HG02981 (cell line): ENCODE data around the gene BAX.
"Not testable (repeated sequence)": the region's sequence is repeated elsewhere in the genome, so short reads cannot be mapped to it uniquely, and the experiment has no call there.

Source experiments
- ATAC-seq: cut with Tn5 transposase; IDR thresholded peaks from one replicate; pipeline ENCODE4 v1.9.1; 2021; ENCODE audit warnings: mild to moderate bottlenecking, moderate library complexity; ENCODE audit not compliant: unreplicated experiment

The BAX gene

GRCh38 chr19:48954595-48955307, at the start of gene BAX:
Gene BAX, plus strand, starts transcription at chr19:48954875. Its CDS starts 54 bp downstream, at chr19:48954929.
- peak; percentile 74 for ATAC-seq

GRCh38 chr19:48905664-48906063, 49.0 kb upstream of the BAX start:
- ATAC-seq = no peak

GRCh38 chr19:48906324-48906723, 48.4 kb upstream of the BAX start:
- no peak for ATAC-seq

- no peak for ATAC-seq
Measured at GRCh38 chr19:48907671-48908070, 47.0 kb upstream of the BAX start.

- not testable (repeated sequence) for ATAC-seq
Measured at GRCh38 chr19:48909424-48910077, 45.1 kb upstream of the BAX start.

GRCh38 chr19:48910803-48911202, 43.9 kb upstream of the BAX start:
- no peak for ATAC-seq

GRCh38 chr19:48913114-48913889, 41.4 kb upstream of the BAX start:
- ATAC-seq = no peak

GRCh38 chr19:48914181-48914580, 40.5 kb upstream of the BAX start:
- ATAC-seq = no peak

GRCh38 chr19:48915757-48916156, 38.9 kb upstream of the BAX start:
- ATAC-seq = no peak

- ATAC-seq = no peak
Measured at GRCh38 chr19:48918071-48918470, 36.6 kb upstream of the BAX start.

GRCh38 chr19:48918801-48919247, 35.9 kb upstream of the BAX start:
- ATAC-seq = no peak

GRCh38 chr19:48919271-48919670, 35.4 kb upstream of the BAX start:
- ATAC-seq = not testable (repeated sequence)

GRCh38 chr19:48920949-48921348, 33.7 kb upstream of the BAX start:
- ATAC-seq = no peak

- ATAC-seq = no peak
Measured at GRCh38 chr19:48921721-48922500, 32.8 kb upstream of the BAX start.

GRCh38 chr19:48922548-48923490, 31.9 kb upstream of the BAX start:
- no peak for ATAC-seq

- ATAC-seq = no peak
Measured at GRCh38 chr19:48925240-48925843, 29.3 kb upstream of the BAX start.

- ATAC-seq = not testable (repeated sequence)
Measured at GRCh38 chr19:48925890-48926289, 28.8 kb upstream of the BAX start.

- no peak for ATAC-seq
Measured at GRCh38 chr19:48926909-48927308, 27.8 kb upstream of the BAX start.

- ATAC-seq = not testable (repeated sequence)
Measured at GRCh38 chr19:48927692-48928091, 27.0 kb upstream of the BAX start.
